Ureter (tissue), 1 donor: ENCODE data around the gene SGF29. TPM values are rescaled to one million over a fixed set of nuclear protein-coding genes. Genes with fewer than 3 reads are reported as not detected.
"Not testable (repeated sequence)": the region's sequence is repeated elsewhere in the genome, so short reads cannot be mapped to it uniquely, and the experiment has no call there.

Experiments
- DNase-seq: peaks from one replicate; pipeline ENCODE4 v3.0.0-alpha.2; 2020; ENCODE audit warnings: low spot score
- total RNA-seq: library from RNA; stranded (reverse); gene quantifications from one replicate; pipeline ENCODE4 v1.2.4, GENCODE V29; 2023
- donor health status: DM: yes; HTN: yes; CAD: no.

Gene SGF29
- total RNA-seq, 1 donor from 2014 or later: 38.3 TPM

DNA sequence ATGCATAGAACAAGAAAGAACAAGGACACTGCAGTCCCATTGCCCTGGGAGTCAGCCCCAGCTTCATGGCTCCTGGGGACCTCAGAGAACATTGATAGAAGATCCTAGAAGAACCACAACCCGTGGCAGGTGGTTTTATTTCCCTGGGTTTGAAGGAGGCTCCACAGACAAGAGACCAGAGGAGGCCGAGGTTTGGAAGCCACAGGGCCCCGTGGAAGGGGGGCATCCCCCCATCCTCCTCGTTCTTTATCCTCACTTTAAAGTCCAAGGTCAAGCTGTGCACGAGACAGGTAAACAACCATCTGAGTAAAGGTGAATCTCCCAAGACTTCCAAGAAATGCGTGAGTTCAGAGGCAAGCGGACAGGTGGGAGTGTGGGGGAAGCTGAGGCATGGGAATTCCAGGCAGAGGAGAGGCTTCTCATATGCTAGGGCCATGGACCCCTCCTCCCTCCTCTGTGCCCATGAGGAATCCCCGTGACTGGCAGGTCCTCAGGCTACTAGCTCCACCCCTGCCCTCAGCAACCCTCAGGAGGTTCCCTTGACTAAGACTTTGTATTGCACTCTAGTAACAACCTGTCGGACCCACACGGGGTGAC is 57.0 kb downstream of the SGF29 start:
- DNase-seq: peak; percentile 37

DNA sequence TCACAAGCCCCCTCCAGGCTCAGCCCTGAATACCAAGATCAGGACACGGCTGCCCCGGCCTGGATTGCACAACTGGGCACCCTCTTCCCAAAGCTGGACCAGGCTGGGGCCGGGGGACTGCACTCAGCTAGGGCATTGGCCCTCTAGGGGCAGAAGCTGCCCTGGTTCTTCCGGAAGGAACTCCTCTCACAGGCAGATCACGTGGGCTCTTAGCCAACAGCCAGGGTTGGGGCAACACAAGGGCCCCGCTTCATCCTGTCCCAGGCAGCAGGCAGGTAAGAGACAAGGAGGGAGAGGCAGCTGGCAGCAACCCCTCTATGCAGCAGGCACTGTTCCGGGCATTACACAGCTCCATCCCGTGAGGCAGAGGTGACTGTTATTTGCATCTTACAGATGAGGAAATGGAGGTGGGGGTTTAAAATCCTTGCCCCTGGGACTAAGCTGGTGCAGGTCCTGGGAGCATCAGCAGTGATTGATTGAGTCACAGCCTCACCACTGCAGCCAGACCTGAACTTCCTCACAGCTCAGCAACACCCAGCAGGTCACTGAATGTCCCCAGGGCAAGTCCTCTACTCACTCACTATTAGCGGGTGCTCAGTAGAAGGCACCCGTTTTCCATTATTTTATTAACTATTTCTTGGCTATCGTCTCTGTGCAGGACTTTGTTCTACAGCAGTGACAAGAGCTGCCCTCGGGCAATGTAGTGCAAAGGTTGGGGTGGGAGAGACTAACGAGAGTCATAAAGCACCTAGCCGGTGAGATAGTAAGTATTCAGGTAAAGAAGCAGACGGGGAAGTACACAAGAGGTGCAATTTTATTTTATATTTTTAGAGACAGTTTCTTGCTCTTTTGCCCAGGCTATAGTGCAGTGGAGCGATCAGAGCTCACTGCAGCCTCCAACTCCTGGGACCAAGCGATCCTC is 58.9 kb downstream of the SGF29 start:
- DNase-seq: not testable (repeated sequence)

DNA sequence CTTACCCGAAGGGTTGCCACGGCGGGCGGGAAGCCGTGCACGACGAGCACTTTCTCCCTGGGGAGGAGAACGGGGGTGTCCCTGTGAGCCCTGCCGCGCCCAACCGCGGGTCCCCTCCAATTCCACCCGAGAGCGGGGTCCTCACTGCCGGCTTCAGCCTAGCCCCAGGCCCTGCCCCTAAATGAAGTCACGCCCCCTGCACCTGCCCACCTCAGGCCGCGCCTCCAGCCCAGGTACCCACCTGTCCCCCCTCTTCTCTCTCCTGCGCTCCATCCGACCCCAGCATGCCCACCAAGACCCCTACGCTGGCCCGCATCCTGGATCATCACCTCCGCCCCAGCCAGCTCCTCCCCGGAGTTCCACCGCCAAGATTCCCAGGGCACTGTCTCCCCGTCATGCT is 60.2 kb downstream of the SGF29 start:
- DNase-seq: peak; percentile 42

DNA sequence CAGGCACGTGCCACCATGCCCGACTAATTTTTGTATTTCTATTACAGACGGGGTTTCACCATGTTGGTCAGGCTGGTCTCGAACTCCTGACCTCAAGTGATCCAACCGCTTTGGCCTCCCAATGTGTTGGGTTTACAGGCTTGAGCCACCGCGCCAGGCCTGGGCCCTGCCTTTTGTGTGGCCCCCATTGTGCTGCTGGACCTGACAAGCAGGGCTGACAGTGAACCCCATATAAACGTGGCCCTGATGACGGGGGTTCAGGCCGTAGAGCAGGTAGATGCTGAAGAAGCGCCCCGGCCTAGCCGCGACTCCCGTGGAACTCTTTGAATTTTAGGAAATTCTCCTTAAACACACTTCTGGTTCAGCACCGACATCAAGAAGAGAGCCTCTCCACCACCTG is 60.8 kb downstream of the SGF29 start:
- DNase-seq: not testable (repeated sequence)

DNA sequence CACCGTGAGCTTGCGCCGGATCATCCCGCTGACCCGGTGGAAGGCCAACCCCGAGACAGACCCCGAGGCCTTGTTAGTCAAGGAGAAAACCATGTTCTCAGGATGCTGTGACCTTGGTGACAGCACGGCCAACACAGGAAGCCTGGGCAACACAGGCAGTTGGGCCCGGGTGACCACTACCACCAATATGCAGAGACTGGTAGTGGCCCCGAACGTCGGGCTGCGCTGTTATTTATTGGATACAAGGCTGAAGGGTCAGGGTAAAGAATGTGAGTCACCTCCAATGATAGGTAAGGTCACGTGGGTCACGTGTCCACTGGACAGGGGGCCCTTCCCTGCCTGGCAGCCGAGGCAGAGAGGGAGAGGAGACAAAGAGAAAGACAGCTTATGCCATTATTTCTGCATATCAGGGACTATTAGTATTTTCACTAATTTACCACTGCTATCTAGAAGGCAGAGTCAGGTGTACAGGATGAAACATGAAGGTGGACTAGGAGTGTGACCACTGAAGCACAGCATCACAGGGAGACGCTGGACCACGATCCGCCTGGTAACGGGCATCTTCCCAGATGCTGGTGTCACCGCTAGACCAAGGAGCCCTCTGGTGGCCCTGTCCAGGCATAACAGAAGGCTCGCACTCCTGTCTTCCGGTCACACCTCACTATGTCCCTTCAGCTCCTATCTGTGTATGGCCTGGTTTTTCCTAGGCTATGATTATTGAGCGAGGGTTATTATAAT is 61.9 kb downstream of the SGF29 start:
- DNase-seq: peak; percentile 58

DNA sequence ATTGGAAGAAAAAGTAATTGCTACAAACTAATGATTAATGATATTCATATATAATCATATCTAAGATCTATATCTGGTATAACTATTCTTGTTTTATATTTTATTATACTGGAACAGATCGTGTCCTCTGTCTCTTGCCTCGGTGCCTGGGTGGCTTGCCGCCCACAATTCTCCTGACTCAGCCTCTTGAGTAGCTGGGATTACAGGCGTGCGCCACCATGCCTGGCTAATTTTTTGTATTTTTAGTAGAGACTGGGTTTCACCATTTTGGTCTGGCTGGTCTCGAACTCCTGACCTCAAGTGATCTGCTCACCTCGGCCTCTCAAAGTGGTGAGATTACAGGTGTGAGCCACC is 62.5 kb downstream of the SGF29 start:
- not testable (repeated sequence) for DNase-seq

DNA sequence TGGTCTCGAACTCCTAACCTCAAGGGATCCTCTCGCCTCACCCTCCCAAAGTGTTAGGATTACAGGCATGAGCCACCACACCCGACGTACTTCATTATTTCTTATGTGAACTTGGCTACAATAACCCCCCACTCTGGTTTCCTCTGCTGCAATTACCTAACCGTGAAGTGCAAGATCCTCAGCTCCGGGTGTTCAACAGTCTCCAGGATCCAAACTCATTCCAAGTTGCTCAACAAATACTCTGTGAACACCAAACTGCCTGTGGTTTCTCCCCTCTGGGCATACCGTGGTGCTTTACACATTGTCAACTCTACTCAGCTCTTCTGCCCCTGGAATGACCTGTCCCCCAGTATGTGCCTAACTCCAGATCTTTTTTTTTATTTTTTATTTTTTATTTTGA is 62.9 kb downstream of the SGF29 start:
- DNase-seq: no peak

DNA sequence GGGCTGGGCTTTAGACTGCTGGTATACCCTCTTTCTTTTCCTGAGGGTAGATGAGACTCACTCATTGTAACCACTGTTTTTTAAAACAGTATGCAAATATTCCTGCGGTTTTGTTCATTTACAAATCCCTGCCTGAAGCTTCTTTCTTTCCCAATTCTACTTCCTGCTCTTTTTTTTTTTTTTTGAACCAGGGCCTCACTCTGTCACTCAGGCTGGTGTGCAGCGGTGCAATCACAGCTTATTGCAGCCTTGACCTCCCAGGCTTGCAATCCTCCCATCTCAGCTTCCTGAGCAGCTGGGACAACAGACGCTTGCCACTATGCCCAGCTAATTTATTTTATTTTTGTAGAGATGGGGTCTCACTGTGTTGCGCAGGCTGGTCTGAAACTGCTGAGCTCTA is 64.2 kb downstream of the SGF29 start:
- no peak for DNase-seq

DNA sequence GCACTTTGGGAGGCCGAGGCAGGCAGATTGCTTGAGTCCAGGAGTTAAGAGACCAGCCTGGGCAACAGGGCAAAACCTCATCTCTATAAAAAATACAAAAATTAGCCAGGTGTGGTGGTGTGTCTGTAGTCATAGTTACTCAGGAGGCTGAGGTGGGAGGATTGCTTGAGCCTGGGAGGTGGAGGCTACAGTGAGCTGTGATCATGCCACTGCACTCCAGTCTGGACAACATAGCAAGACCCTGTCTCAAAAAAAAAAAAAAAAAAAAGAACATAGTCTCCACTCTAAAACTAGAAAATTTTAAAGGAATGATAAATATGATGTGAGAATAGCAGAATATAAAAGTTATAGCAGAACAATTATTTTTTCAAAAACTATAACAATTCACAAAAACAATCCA is 66.6 kb downstream of the SGF29 start:
- not testable (repeated sequence) for DNase-seq

DNA sequence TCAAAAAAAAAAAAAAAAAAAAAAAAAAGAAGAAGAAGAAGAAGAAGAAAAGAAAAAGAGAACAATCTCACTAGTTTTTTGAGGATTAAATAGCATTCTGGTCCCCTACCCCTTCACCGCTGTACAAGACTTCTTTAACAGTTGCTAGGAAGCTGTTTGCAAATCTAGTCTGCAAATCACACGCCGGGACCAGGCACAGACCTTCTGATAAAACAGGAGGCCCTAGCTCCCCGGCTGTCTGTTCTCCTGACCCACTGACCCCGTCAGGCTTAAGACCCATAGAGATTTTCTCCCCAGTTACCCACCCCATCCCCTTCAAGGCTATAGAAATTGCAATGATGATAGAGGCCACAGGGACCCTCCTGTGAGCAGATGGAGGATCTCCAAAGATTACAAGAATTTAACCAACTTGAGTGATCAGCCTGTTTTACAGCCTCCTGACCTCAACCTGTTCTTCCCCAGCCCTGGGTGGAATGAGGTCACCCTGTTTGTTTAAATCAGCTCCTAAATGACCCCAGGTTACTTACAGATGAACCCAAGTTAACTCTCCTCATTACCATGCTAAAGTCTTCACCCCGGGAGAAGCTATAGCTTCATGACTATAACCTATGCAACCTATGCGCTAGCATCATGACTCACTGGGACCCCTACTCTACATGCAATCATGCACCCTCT is 67.9 kb downstream of the SGF29 start:
- no peak for DNase-seq

DNA sequence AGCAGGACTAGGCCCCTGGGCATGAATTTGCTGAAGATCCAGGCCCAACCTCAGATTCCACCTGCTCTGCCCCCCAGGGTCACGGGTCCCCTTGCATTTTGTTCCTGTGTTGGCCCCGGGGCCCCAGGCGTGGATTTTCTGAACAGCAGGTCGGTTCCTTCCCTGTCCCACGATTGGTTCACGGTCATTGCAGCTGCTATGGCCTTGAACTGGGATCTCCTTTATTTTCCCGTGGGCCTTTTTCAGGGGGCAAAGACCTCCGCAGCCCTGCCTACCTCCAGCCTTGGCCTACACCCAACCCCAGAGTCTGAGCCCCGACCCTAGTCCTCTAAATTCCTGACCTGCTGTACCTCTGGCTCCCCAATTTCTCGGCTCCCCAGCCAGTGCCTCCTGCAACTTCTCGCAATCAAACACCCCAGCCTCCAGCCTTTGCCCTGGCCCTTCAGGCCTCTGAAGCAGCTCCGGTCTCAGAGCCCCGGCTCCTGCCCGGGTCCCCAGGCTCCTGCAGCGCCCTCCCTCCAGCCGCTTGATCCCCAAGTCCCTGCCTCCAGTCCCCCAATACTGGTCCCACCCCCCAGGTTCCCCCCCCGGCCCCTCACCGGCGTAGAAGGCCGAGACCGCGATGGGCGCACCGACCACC is 68.9 kb downstream of the SGF29 start:
- DNase-seq: not testable (repeated sequence)

DNA sequence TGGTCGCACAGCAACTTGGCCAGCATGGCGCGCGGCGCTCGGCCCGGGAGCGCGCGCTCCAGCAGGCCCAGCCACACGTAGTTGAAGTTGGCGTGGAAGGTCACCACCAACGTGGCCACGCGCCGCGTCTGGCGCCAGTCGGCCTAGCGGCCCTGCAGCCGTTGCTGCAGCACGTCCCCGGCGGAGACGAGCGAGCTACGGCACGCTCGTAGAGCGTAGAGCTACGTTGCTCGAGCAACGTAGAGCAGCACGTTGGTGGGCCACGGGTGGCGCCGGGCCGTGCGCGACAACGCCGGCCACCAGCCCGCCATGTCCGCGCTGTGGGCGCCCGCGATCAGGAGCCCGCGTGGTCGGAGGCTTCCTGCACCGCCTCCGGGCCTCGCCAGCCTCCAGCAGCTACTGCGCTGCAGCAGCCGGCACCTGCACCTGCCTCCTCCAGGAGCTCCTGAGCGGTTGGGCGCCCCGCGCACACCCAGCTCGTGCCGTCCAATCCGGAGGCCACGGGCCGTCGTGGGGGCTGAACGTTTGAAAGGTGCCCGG is 69.5 kb downstream of the SGF29 start:
- DNase-seq: no peak

DNA sequence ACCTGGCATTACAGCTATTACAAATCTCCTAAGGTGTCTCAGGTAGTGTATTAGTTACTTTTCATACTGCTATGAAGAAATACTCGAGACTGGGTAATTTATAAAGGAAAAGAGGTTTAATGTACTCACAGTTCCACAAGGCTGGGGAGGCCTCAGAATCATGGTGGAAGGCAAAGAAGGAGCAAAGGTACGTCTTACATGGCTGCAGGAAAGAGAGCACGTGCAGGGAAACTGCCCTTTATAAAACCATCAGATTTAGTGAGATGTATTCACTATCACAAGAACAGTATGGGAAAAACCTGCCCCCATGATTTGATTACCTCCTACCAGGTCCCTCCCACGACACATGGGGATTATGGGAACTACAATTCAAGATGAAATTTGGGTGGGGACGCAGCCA is 77.2 kb downstream of the SGF29 start:
- DNase-seq: not testable (repeated sequence)

DNA sequence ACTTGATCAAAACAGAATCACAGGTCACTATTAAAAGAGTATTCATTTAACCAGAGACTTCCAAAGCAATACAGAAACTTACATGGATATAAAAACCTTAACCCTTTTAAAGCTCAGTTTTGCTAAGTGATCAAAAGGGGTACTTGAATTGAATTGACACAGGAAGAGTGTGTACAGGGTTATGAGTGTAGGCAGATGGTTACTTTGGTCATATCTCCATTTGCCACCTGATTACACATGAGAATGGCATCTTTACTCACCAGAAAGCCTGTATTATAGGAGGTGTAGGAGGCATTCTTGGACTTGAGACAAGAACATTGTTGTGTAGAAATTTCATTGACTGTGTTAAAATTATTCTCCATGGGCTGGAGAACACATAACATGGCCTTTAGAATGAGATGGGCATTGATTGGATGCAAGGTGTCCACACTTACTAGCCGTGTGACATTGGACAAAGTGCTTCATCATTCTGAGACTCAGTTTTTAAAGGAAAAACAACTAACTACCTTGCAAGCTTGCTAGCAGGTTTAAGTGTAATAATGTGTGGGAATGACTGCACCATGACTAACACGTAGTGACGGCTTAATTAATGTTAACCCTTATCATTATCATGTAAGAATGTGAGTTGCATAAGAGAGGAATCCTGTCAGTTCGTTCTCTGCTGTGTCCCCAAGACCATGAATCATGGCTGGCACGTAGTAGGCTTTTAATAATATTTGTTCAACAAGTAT is 82.5 kb downstream of the SGF29 start:
- DNase-seq: not testable (repeated sequence)

DNA sequence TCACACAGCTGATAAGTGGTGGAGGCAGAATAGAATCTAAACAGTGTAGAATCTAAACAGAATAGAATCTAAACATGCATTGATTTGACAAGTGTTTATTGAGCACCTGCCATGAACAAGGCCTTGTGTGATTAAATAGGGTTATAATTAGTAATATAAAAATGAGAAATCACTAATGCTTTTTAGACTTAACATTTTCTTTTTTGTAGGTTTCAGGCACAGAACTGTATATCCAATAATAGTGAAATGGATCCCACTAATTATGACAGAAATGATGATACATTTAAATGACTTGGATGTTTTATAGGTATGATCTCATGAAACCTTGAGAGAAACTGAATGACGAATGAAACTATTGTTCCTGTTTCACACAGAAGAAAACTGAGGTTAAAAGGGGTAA is 84.0 kb downstream of the SGF29 start, which contains the start of gene NPIPB8:
Gene NPIPB8 (plus strand): TSS at position 301 of the 400 bp plus-strand sequence. CDS start 296 bp downstream, outside the sequence.
- not testable (repeated sequence) for DNase-seq

DNA sequence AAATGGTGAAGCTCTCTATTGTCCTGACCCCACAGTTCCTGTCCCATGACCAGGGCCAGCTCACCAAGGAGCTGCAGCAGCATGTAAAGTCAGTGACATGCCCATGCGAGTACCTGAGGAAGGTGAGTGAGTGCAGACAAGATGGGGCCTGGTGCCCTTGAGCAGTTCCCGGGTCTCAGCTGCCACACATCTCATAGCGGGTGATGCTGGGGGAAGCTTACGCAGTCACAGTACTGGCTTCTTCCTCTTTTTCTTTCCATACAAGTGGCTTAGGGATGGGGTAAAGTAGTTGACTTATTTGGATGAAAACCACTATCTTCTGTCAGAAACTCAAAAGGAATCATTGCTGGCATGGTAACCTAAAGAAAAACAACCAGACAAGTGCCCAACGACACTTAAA is 84.6 kb downstream of the SGF29 start:
- DNase-seq: not testable (repeated sequence)

DNA sequence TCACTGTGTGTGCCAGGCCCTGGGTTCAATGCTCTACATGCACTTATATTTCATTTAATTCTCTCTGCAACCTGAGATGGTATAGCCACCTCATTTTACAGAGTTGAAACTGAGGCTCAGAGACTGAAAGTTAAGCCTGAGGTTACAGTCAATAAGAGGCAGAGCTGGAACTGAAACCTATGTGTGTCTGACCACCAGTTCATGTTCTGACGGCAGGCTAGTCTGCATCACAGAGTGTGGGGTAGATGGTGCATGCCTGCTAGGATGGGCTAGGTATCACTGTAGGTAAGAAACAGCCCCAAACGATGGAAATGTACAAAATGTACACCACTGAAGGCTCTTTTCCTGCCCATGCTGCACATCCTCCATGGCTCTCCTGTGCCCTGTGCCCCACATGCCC is 86.2 kb downstream of the SGF29 start:
- DNase-seq: not testable (repeated sequence)
